ENCODE data around the gene TIAM2.
"Not testable (repeated sequence)": the region's sequence is repeated elsewhere in the genome, so short reads cannot be mapped to it uniquely, and the experiment has no call there.

TIAM2 gene

GRCh38 chr6:155100087-155100486, 105.0 kb downstream of the TIAM2 start:
- DNase-seq (ENCODE audit: low read depth in 2 of 2) = no peak

- DNase-seq (ENCODE audit: low read depth in 2 of 2) = no peak
Observed at GRCh38 chr6:155100591-155100990, 105.5 kb downstream of the TIAM2 start.

GRCh38 chr6:155103083-155103645, 108.0 kb downstream of the TIAM2 start:
- DNase-seq (ENCODE audit: low read depth in 2 of 2) = peak; percentile 79

GRCh38 chr6:155103816-155104366, 108.8 kb downstream of the TIAM2 start:
- no peak for DNase-seq (ENCODE audit: low read depth in 2 of 2)

- DNase-seq (ENCODE audit: low read depth in 2 of 2) = no peak
Observed at GRCh38 chr6:155106456-155107115, 111.5 kb downstream of the TIAM2 start.

GRCh38 chr6:155107432-155108069, 112.4 kb downstream of the TIAM2 start:
- DNase-seq (ENCODE audit: low read depth in 2 of 2) = no peak

- DNase-seq (ENCODE audit: low read depth in 2 of 2) = no peak
Observed at GRCh38 chr6:155108070-155108820, 113.1 kb downstream of the TIAM2 start.

GRCh38 chr6:155110721-155111120, 115.6 kb downstream of the TIAM2 start:
- DNase-seq (ENCODE audit: low read depth in 2 of 2) = no peak

GRCh38 chr6:155112757-155113156, 117.6 kb downstream of the TIAM2 start:
- no peak for DNase-seq (ENCODE audit: low read depth in 2 of 2)

GRCh38 chr6:155115893-155116570, 120.9 kb downstream of the TIAM2 start:
- DNase-seq (ENCODE audit: low read depth in 2 of 2) = no peak

GRCh38 chr6:155116571-155116910, 121.4 kb downstream of the TIAM2 start:
- no peak for DNase-seq (ENCODE audit: low read depth in 2 of 2)

- DNase-seq (ENCODE audit: low read depth in 2 of 2) = peak; percentile 89 to 92
Observed at GRCh38 chr6:155117256-155117655, 122.1 kb downstream of the TIAM2 start.

- DNase-seq (ENCODE audit: low read depth in 2 of 2) = no peak
Observed at GRCh38 chr6:155117785-155118184, 122.7 kb downstream of the TIAM2 start.

- not testable (repeated sequence) for DNase-seq (ENCODE audit: low read depth in 2 of 2)
Observed at GRCh38 chr6:155119201-155119600, 124.1 kb downstream of the TIAM2 start.

- peak; percentile 57 to 64 for DNase-seq (ENCODE audit: low read depth in 2 of 2)
Observed at GRCh38 chr6:155120034-155120433, 124.9 kb downstream of the TIAM2 start.

GRCh38 chr6:155121294-155121693, 126.2 kb downstream of the TIAM2 start:
- DNase-seq (ENCODE audit: low read depth in 2 of 2) = no peak

GRCh38 chr6:155121699-155122098, 126.6 kb downstream of the TIAM2 start:
- DNase-seq (ENCODE audit: low read depth in 2 of 2) = no peak

- DNase-seq (ENCODE audit: low read depth in 2 of 2) = no peak
Observed at GRCh38 chr6:155122199-155122950, 127.3 kb downstream of the TIAM2 start.

GRCh38 chr6:155123520-155123919, 128.4 kb downstream of the TIAM2 start:
- DNase-seq (ENCODE audit: low read depth in 2 of 2) = no peak

GRCh38 chr6:155125906-155126305, 130.8 kb downstream of the TIAM2 start:
- DNase-seq (ENCODE audit: low read depth in 2 of 2) = peak; percentile 69
